ENCODE results near the gene RNF103. TPM values are rescaled to one million over a fixed set of nuclear protein-coding genes. Genes with fewer than 3 reads are reported as not detected.

The RNF103 gene
- total and polyA plus RNA-seq, 2 of the 13 experiments (the other 11 are each of a cell fraction or from before 2014, with no cell fraction given), result 19.8 to 21.1 TPM

GRCh38 chr2:86557836-86558235 is 65.8 kb downstream of the RNF103 start (continued):
- no peak for TF ChIP-seq PRDM10 (CRISPR knock-in tag; IDR thresholded peaks at IDR 0.05; ENCODE audit: low read depth)

- Histone ChIP-seq H4K20me1 (ENCODE audit: insufficient read depth, low read length) (no peaks in the 10 kb centered on the region), H3K27me3 (ENCODE audit: control insufficient read depth in 1 of 2, insufficient read depth in 2 of 2, low read length in 2 of 2) (no peaks in the 10 kb centered on the region), H3K27ac (ENCODE audit: extremely low read length, insufficient read depth, low read length) (peak overlapping the region; percentile 37), H3K36me3 (replicated peaks in 1 of 2; ENCODE audit: control insufficient read depth in 1 of 2, insufficient read depth in 2 of 2, low read length in 2 of 2) (peaks cover 0 to 1% of the 10 kb centered on the region in 2 experiments; a peak in 2 of 5 replicates), H3K79me2 (ENCODE audit: insufficient read depth, low read length) (peaks cover 55% of the 10 kb centered on the region), H3K9me3 (ENCODE audit: low read length) (peaks cover 24% of the 10 kb centered on the region), H3K4me3 (replicated peaks in 1 of 3; ENCODE audit: insufficient read depth in 1 of 3, low read depth in 2 of 3, low read length in 3 of 3) (no peak overlapping the region), H3K4me1 (ENCODE audit: insufficient read depth, low read length) (peaks cover 29% of the 10 kb centered on the region), H3K4me2 (ENCODE audit: low read depth, low read length) (peak overlapping the region; percentile 26), H2AFZ (ENCODE audit: low read length) (no peak overlapping the region), H3K9ac (ENCODE audit: insufficient read depth, low read depth, low read length) (no peak overlapping the region)
- 34% methylated on average over 16 of the region's 16 CpGs for WGBS (ENCODE audit: low lambda C conversion rate)
- intact Hi-C loops (cut with micrococcal nuclease; ENCODE audit: unreplicated experiment), result no loop called here
- CTCF ChIA-PET (ENCODE audit: low intra/inter-chr PET ratio, low total read pairs), result no interaction called here
- no TSS peak for BruUV-seq (replicated peaks)
- POLR2A ChIA-PET, result no interaction called here
- in situ Hi-C loops (cut with HindIII; ENCODE audit: extremely low pct_ligation_motif_present, low pct_unique_long_range_greater_than_20kb), result no loop called here
- peak; percentile 92 for DNase-seq (ENCODE audit: low spot score)
- peak; percentile 90 for ATAC-seq
- FAIRE-seq, result peak; percentile 53
- TF ChIP-seq HMG20A (CRISPR knock-in tag; IDR thresholded peaks at IDR 0.05; ENCODE audit: borderline replicate concordance) (peak; percentile 50; the same call in 1 of the 2 replicates), IRF2 (CRISPR knock-in tag; IDR thresholded peaks at IDR 0.05) (0 out of 2 replicates have a peak, but pooled peaks have one; percentile 28), GRHL1 (CRISPR knock-in tag; conservative IDR thresholded peaks at IDR 0.05) (no peak), ATF2 (CRISPR knock-in tag; IDR thresholded peaks at IDR 0.05) (peak; percentile 46; the same call in 1 of the 2 replicates), SOX13 (IDR thresholded peaks at IDR 0.05) (peak; percentile 75; the same call in 1 of the 2 replicates), SOX13 (CRISPR knock-in tag; conservative IDR thresholded peaks at IDR 0.05 in 1 of 2, IDR thresholded peaks at IDR 0.05 in 1 of 2) (peak in 1 of 2 experiments; percentile 94; a peak in 2 of 4 replicates), MXD4 (CRISPR knock-in tag; IDR thresholded peaks at IDR 0.05) (no peak; the same call in 1 of the 2 replicates), CENPBD1 (CRISPR knock-in tag; IDR thresholded peaks at IDR 0.05; ENCODE audit: borderline replicate concordance, low read depth) (no peak), RNF2 (conservative IDR thresholded peaks at IDR 0.05; ENCODE audit: low read depth) (no peak), ARID5B (CRISPR knock-in tag; IDR thresholded peaks at IDR 0.05) (peak; percentile 94)
Measured at GRCh38 chr2:86556508-86556907, 67.2 kb downstream of the RNF103 start.

All from HepG2 (cell line).